GM12878 (cell line): Measurements from ENCODE around the gene SYNGR2. TPM values are rescaled to one million over a fixed set of nuclear protein-coding genes. Genes with fewer than 3 reads are reported as not detected.

Experiments
- ATAC-seq: fragments of 200-7000 bp; cut with Tn5 transposase; 3 replicates; pipeline ENCODE4 v1.9.1; 2020; ENCODE audit warnings: mild to moderate bottlenecking, moderate library complexity
- BruUV-seq: library from RNA; stranded (reverse); fragments of 400-500 nt; replicated peaks from 2 replicates; lab custom pipeline; 2021; lab: Mats Ljungman, UMichigan
- CTCF ChIA-PET: fragments of 300-600 bp; sonication (Branson Sonifier 250); formaldehyde crosslinking; extraction: SDS; loops from one replicate; lab custom pipeline; 2021; ENCODE audit warnings: inconsistent platforms; lab: Yijun Ruan, JAX
- POLR2A ChIA-PET: fragments of 350-600 bp; formaldehyde crosslinking; extraction: SDS; loops from one replicate; lab custom pipeline; 2021; ENCODE audit warnings: inconsistent platforms; lab: Charles Lee
- RAD21 ChIA-PET: fragments of 300-600 bp; sonication (Branson Sonifier 250); formaldehyde crosslinking; loops from one replicate; lab custom pipeline; 2023; ENCODE audit warnings: antibody characterized with exemption; ENCODE audit not compliant: unreplicated experiment; lab: Charles Lee
- SMC1A ChIA-PET: fragments of 300-600 bp; sonication (Branson Sonifier 250); formaldehyde crosslinking; loops from one replicate; lab custom pipeline; 2023; ENCODE audit not compliant: unreplicated experiment, uncharacterized antibody; lab: Charles Lee
- DNase-seq: peaks from one replicate; pipeline ENCODE4 v3.0.0-alpha.2; 2011; ENCODE audit warnings: low read depth, low spot score
- FAIRE-seq: peaks from 3 replicates; lab custom pipeline; 2011; peaks lifted over from hg19 to GRCh38; lab: Jason Lieb, UNC
- H2AFZ ChIP-seq: 2 replicates; pipeline ENCODE4 v1.6.0; 2011; ENCODE audit warnings: low read depth, low read length, control low read depth; ENCODE audit not compliant: control insufficient read depth
- H3K27ac ChIP-seq: 2 replicates; pipeline ENCODE4 v1.5.1; 2011; ENCODE audit warnings: control low read depth; ENCODE audit not compliant: control insufficient read depth, insufficient read depth
- H3K27me3 ChIP-seq, 2 experiments: replicated peaks in 1 of 2; 2 replicates each; pipeline versions ENCODE4 v1.6.0 to v1.6.1; 2011; ENCODE audit warnings: low read length in 1 of 2; ENCODE audit not compliant: control insufficient read depth in 2 of 2, insufficient read depth in 2 of 2
- H3K36me3 ChIP-seq, 2 experiments: 2 replicates each; pipeline ENCODE4 v1.5.1; 2011; ENCODE audit warnings: low read length in 1 of 2; ENCODE audit not compliant: control insufficient read depth in 2 of 2, insufficient read depth in 2 of 2
- H3K4me1 ChIP-seq: 2 replicates; pipeline ENCODE4 v1.6.1; 2011; ENCODE audit warnings: mild to moderate bottlenecking, low read length, moderate library complexity, mixed read lengths; ENCODE audit not compliant: control insufficient read depth, insufficient read depth
- H3K4me2 ChIP-seq: 2 replicates; pipeline ENCODE4 v1.6.0; 2011; ENCODE audit warnings: control low read depth; ENCODE audit not compliant: control insufficient read depth, insufficient read depth
- H3K4me3 ChIP-seq: fragments of 200-600 bp; sonication (generic); 2 replicates; pipeline ENCODE4 v1.5.1; 2016
- H3K79me2 ChIP-seq: 2 replicates; pipeline ENCODE4 v1.6.0; 2011; ENCODE audit warnings: low read length; ENCODE audit not compliant: control insufficient read depth, insufficient read depth
- H3K9ac ChIP-seq: 2 replicates; pipeline ENCODE4 v1.8.0; 2011; ENCODE audit warnings: low read length, control low read depth, mixed read lengths; ENCODE audit not compliant: control insufficient read depth, insufficient read depth
- H3K9me3 ChIP-seq: replicated peaks from 3 replicates; pipeline ENCODE4 v1.5.1; 2011; ENCODE audit warnings: mild to moderate bottlenecking, low read length; ENCODE audit not compliant: control insufficient read depth, insufficient read depth
- H4K20me1 ChIP-seq: 2 replicates; pipeline ENCODE4 v1.6.0; 2011; ENCODE audit not compliant: control insufficient read depth, insufficient read depth
- ATF2 ChIP-seq: IDR thresholded peaks from 2 replicates; pipeline ENCODE4 v1.6.1; 2012; ENCODE audit warnings: low read length, inconsistent platforms
- BHLHE40 ChIP-seq, 2 experiments: fragments of 450-650 bp in 1 of 2; IDR thresholded peaks; 2 replicates each; pipeline ENCODE4 v1.6.1; 2011 to 2017; ENCODE audit warnings: low read depth in 2 of 2, borderline replicate concordance in 1 of 2, improper control_type of control experiment in 1 of 2, low read length in 1 of 2, mild to moderate bottlenecking in 1 of 2
- CHD1 ChIP-seq: IDR thresholded peaks from 2 replicates; pipeline ENCODE4 v1.6.1; 2012; ENCODE audit warnings: low read depth, low read length, improper control_type of control experiment
- CHD2 ChIP-seq: IDR thresholded peaks from 2 replicates; pipeline ENCODE4 v1.6.1; 2011; ENCODE audit warnings: low read depth, low read length, improper control_type of control experiment, borderline replicate concordance
- EGR1 ChIP-seq, 2 experiments: IDR thresholded peaks; 1 replicate in 1 of 2; 2 replicates in 1 of 2; pipeline ENCODE4 v1.6.1; 2011 to 2012; ENCODE audit warnings: low read depth in 2 of 2, low read length in 2 of 2, borderline replicate concordance in 1 of 2, mild to moderate bottlenecking in 1 of 2, moderate library complexity in 1 of 2
- HCFC1 ChIP-seq: fragments of 150-350 bp; IDR thresholded peaks from 2 replicates; pipeline ENCODE4 v1.6.1; 2014; ENCODE audit warnings: low read length
- HDAC6 ChIP-seq: fragments of 200-600 bp; sonication (generic); IDR thresholded peaks from one replicate; pipeline ENCODE4 v1.8.0; 2017; ENCODE audit warnings: antibody characterized with exemption; ENCODE audit not compliant: unreplicated experiment
- IKZF1 ChIP-seq: fragments of 450-650 bp; conservative IDR thresholded peaks from 2 replicates; pipeline ENCODE4 v1.6.1; 2017; ENCODE audit warnings: antibody characterized with exemption, mild to moderate bottlenecking
- IRF4 ChIP-seq: IDR thresholded peaks from 2 replicates; pipeline ENCODE4 v1.6.1; 2011; ENCODE audit warnings: low read depth, low read length
- POLR2AphosphoS2 ChIP-seq: IDR thresholded peaks from 2 replicates; pipeline ENCODE4 v1.6.1; 2011; ENCODE audit warnings: low read depth, mild to moderate bottlenecking, low read length, improper control_type of control experiment, moderate library complexity
- RCOR1 ChIP-seq: conservative IDR thresholded peaks from 2 replicates; pipeline ENCODE4 v1.6.1; 2012; ENCODE audit warnings: low read depth, low read length, improper control_type of control experiment
- RELA ChIP-seq: fragments of 450-650 bp; IDR thresholded peaks from 2 replicates; pipeline ENCODE4 v1.8.0; 2014; ENCODE audit warnings: borderline replicate concordance; ENCODE audit not compliant: partially characterized antibody
- RUNX3 ChIP-seq: IDR thresholded peaks from 2 replicates; pipeline ENCODE4 v1.6.1; 2012; ENCODE audit warnings: low read length, inconsistent platforms
- SRF ChIP-seq, 2 experiments: IDR thresholded peaks; 2 replicates each; pipeline ENCODE4 v1.6.1; 2011; ENCODE audit warnings: low read depth in 2 of 2, low read length in 2 of 2, mild to moderate bottlenecking in 1 of 2, moderate library complexity in 1 of 2
- TCF12 ChIP-seq: IDR thresholded peaks from 2 replicates; pipeline ENCODE4 v1.6.1; 2011; ENCODE audit warnings: low read depth, mild to moderate bottlenecking, low read length
- TCF3 ChIP-seq: IDR thresholded peaks from 2 replicates; pipeline ENCODE4 v1.6.1; 2012; ENCODE audit warnings: low read depth, mild to moderate bottlenecking, low read length, borderline replicate concordance; ENCODE audit not compliant: insufficient read depth
- YY1 ChIP-seq: IDR thresholded peaks from 2 replicates; pipeline ENCODE4 v1.6.1; 2011; ENCODE audit warnings: low read depth, mild to moderate bottlenecking, low read length
- WGBS: methylation state at CpG from one replicate; pipeline ENCODE4 v1.1.6; 2016; ENCODE audit warnings: low lambda C conversion rate; ENCODE audit not compliant: insufficient replicate concordance, insufficient coverage; ENCODE audit errors: missing lambda C conversion rate; 5-methylcytosine and 5-hydroxymethylcytosine counted together
- in situ Hi-C: fragments of 300-500 bp; cut with MboI; formaldehyde crosslinking; loops from 9 replicates; pipeline ENCODE4 v1.14.3; 2018; ENCODE audit warnings: mixed read lengths
- intact Hi-C: fragments of 100-400 bp; cut with micrococcal nuclease; formaldehyde crosslinking; loops from one replicate; pipeline ENCODE4 v1.14.2; 2022; ENCODE audit not compliant: unreplicated experiment
- polyA plus RNA-seq, 11 experiments: library from polyadenylated mRNA; depleted of rRNA in 4 of 11; unstranded in 6 of 11; stranded (reverse) in 5 of 11; fragments of >200 nt; fragmentation: Nextera tagmentation in 4 of 11; fragmentation: Illumina TruSeq in 1 of 11; extraction: Ambion mirVana in 4 of 11; extraction: Trizol in 1 of 11; gene quantifications; 1 replicate in 1 of 11; 2 replicates in 10 of 11; pipeline versions ENCODE4 v1.2.1 to v1.2.3, GENCODE V29; 2011 to 2016; ENCODE audit warnings: inconsistent platforms in 2 of 11, missing spikeins in 2 of 11, low read depth in 1 of 11
- total RNA-seq, 4 experiments: library from RNA; depleted of rRNA in 3 of 4; stranded (reverse); fragments of >200 nt in 3 of 4; fragmentation: Illumina TruSeq in 1 of 4; extraction: Trizol in 1 of 4; gene quantifications; 2 replicates each; pipeline versions ENCODE4 v1.2.1 to v1.2.3, GENCODE V29; 2013 to 2021
- TF ChIP-seq, protein P1 (sequence below): fragments of 450-650 bp; IDR thresholded peaks from 2 replicates; pipeline ENCODE4 v1.6.1; 2016; ENCODE audit warnings: mild to moderate bottlenecking

SYNGR2 gene
- total and polyA plus RNA-seq, 10 of the 15 experiments (the other 5 are each of a cell fraction or from before 2014, with no cell fraction given), result 4.4 to 529 (median 261) TPM

DNA sequence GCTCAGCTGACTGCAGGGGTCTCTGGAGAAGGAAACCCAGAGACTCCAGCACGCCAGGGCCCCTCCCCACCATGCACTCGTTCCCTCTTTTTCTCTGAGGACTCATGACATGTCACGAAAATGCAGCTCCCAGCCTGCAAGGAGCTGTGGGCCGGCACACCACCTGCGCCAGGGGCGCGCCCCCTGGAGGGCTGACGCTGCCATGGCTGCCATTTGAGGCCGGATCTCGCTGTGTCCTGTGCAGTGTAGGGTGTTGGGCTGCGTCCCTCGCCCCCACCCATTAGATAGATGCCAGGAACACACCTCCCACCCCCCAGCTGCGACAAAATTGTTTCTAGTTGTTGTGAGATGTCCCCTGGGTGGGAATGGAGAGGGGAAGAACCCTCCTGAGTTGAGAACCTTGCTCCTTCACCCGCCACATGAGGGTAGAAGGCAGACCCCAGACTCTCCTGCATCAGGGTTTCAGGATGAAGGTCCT lies 8.2 kb downstream of the SYNGR2 start:
- Histone ChIP-seq H3K27ac (no peak overlapping the region), H3K4me2 (no peak overlapping the region; the same call in 1 of the 2 replicates), H3K9me3 (no peaks in the 10 kb centered on the region), H2AFZ (no peak overlapping the region), H3K4me3 (no peak overlapping the region), H3K4me1 (peaks cover 59% of the 10 kb centered on the region), H4K20me1 (no peaks in the 10 kb centered on the region; the same call in 1 of the 2 replicates), H3K36me3 (peaks cover 8 to 28% of the 10 kb centered on the region in 2 experiments; a peak in 3 of 4 replicates), H3K27me3 (no peaks in the 10 kb centered on the region), H3K79me2 (peaks cover 22% of the 10 kb centered on the region), H3K9ac (no peak overlapping the region)
- in situ Hi-C loops, result loop anchor here (5.0 kb wide), 1 partner anchor 64 kb away; no protein-coding TSS in a partner anchor
- DNase-seq (no peak), ATAC-seq (peak; percentile 68), FAIRE-seq (no peak)
- ChIA-PET SMC1A (interaction anchor here (0.7 to 7.4 kb wide), 15 partner anchors 9 to 92 kb away, joined by 3 to 51 read pairs (median 7); no protein-coding TSS in a partner anchor), POLR2A (interaction anchor here (0.5 to 8.7 kb wide), 12 partner anchors 11 to 67 kb away, joined by 3 to 85 read pairs (median 4); partner anchors contain the start of genes AFMID, C17orf99, TK1 and TMC6), CTCF (interaction anchor here (0.5 to 9.0 kb wide), 29 partner anchors 9 to 489 kb away, joined by 3 to 132 read pairs (median 6); partner anchors contain the start of genes AFMID, BIRC5, TK1 and TMC6), RAD21 (interaction anchor here (0.6 to 8.6 kb wide), 22 partner anchors 10 to 168 kb away, joined by 3 to 83 read pairs (median 5); partner anchors contain the start of genes AFMID, TK1 and TMC8)
- intact Hi-C loops, result loop anchor here (1.0 kb wide), 2 partner anchors 63 to 91 kb away; no protein-coding TSS in a partner anchor
- WGBS, result 20% methylated on average over 14 of the region's 14 CpGs
- BruUV-seq, result no TSS peak
- TF ChIP-seq IKZF1 (0 out of 2 replicates have a peak, but pooled peaks have one; percentile 39), IRF4 (0 out of 2 replicates have a peak, but pooled peaks have one; percentile 51), CHD1 (no peak), ATF2 (peak; percentile 36; the same call in 1 of the 2 replicates), TCF3 (peak; percentile 95), TCF12 (peak; percentile 91), HCFC1 (0 out of 2 replicates have a peak, but pooled peaks have one; percentile 15), HDAC6 (no peak), RUNX3 (peak; percentile 30; the same call in 1 of the 2 replicates), RCOR1 (0 out of 2 replicates have a peak, but pooled peaks have one; percentile 57), RELA (peak; percentile 9), CHD2 (peak; percentile 11; the same call in 1 of the 2 replicates), YY1 (peak; percentile 92), POLR2AphosphoS2 (peak; percentile 63; the same call in 1 of the 2 replicates), BHLHE40 (IDR thresholded peaks at IDR 0.05; ENCODE audit: borderline replicate concordance in 1 of 2, low read depth in 2 of 2, low read length in 1 of 2) (peak; percentile 76 to 78), SRF (IDR thresholded peaks at IDR 0.05; ENCODE audit: low read depth in 2 of 2, low read length in 2 of 2) (no peak), EGR1 (IDR thresholded peaks at IDR 0.05; ENCODE audit: borderline replicate concordance in 1 of 2, low read depth in 2 of 2, low read length in 2 of 2) (0 out of 3 replicates have a peak, but pooled peaks of 1 of the 2 experiments have one; percentile 0)
- TF ChIP-seq, protein P1, sequence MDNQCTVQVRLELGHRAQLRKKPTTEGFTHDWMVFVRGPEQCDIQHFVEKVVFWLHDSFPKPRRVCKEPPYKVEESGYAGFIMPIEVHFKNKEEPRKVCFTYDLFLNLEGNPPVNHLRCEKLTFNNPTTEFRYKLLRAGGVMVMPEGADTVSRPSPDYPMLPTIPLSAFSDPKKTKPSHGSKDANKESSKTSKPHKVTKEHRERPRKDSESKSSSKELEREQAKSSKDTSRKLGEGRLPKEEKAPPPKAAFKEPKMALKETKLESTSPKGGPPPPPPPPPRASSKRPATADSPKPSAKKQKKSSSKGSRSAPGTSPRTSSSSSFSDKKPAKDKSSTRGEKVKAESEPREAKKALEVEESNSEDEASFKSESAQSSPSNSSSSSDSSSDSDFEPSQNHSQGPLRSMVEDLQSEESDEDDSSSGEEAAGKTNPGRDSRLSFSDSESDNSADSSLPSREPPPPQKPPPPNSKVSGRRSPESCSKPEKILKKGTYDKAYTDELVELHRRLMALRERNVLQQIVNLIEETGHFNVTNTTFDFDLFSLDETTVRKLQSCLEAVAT, result 0 out of 2 replicates have a peak, but pooled peaks have one; percentile 24
